K562 (cell line): ENCODE results near the gene UBLCP1. TPM values are rescaled to one million over a fixed set of nuclear protein-coding genes. Genes with fewer than 3 reads are reported as not detected.

Experiments used
- ATAC-seq: fragments of 200-7000 bp; cut with Tn5 transposase; 3 replicates; pipeline ENCODE4 v1.9.1; 2020; ENCODE audit warnings: moderate library complexity
- BruUV-seq: library from RNA; stranded (reverse); fragments of 400-500 nt; replicated peaks from 2 replicates; lab custom pipeline; 2021; lab: Mats Ljungman, UMichigan
- CTCF ChIA-PET: fragments of 300-600 bp; formaldehyde crosslinking; extraction: SDS; loops from one replicate; lab custom pipeline; 2021; ENCODE audit warnings: low intra/inter-chr PET ratio; lab: Yijun Ruan, JAX
- POLR2A ChIA-PET: fragments of 300-600, 350-650 bp; sonication (Branson Sonifier 250); formaldehyde crosslinking; extraction: SDS; loops from one replicate; lab custom pipeline; 2021; ENCODE audit warnings: antibody characterized with exemption, inconsistent platforms; lab: Yijun Ruan, JAX
- DNase-seq, 4 experiments: peaks; one replicate each; pipeline versions ENCODE4 v3.0.0 to v3.0.0-alpha.2; 2011 to 2018; ENCODE audit warnings: low spot score in 3 of 4, mixed read lengths in 3 of 4; ENCODE audit errors: extremely low read depth in 1 of 4
- FAIRE-seq: peaks from 2 replicates; lab custom pipeline; 2011; peaks lifted over from hg19 to GRCh38; lab: Jason Lieb, UNC
- H2AFZ ChIP-seq: 2 replicates; pipeline ENCODE4 v1.6.0; 2011; ENCODE audit warnings: low read depth, low read length, control low read depth, inconsistent platforms
- H3K27ac ChIP-seq: fragments of 200-600 bp; 3 replicates; pipeline ENCODE4 v1.8.0; 2011; ENCODE audit warnings: low read depth, mild to moderate bottlenecking, control low read depth, inconsistent platforms, low read length, moderate library complexity, mixed read lengths; ENCODE audit errors: extremely low read depth
- H3K27me3 ChIP-seq, 2 experiments: fragments of 300-600 bp in 1 of 2; 2 replicates in 1 of 2; 3 replicates in 1 of 2; pipeline versions ENCODE4 v1.6.0 to v1.8.0; 2011; ENCODE audit warnings: inconsistent platforms in 2 of 2, low read length in 2 of 2, mild to moderate bottlenecking in 1 of 2, mixed read lengths in 1 of 2, moderate library complexity in 1 of 2; ENCODE audit not compliant: control insufficient read depth in 2 of 2, insufficient read depth in 2 of 2
- H3K36me3 ChIP-seq: fragments of 300-600 bp; 3 replicates; pipeline ENCODE4 v1.8.0; 2011; ENCODE audit warnings: mild to moderate bottlenecking, low read length, inconsistent platforms; ENCODE audit not compliant: control insufficient read depth, insufficient read depth
- H3K4me1 ChIP-seq, 2 experiments: fragments of 200-600 bp in 1 of 2; replicated peaks in 1 of 2; 2 replicates in 1 of 2; 3 replicates in 1 of 2; pipeline versions ENCODE4 v1.5.1 to v1.8.0; 2011; ENCODE audit warnings: inconsistent platforms in 2 of 2, low read length in 2 of 2, mild to moderate bottlenecking in 1 of 2, mixed read lengths in 1 of 2, moderate library complexity in 1 of 2; ENCODE audit not compliant: control insufficient read depth in 2 of 2, insufficient read depth in 2 of 2
- H3K4me2 ChIP-seq: 2 replicates; pipeline ENCODE4 v1.6.1; 2011; ENCODE audit warnings: low read length, control low read depth, inconsistent platforms, mixed read lengths; ENCODE audit not compliant: insufficient read depth
- H3K4me3 ChIP-seq: fragments of 200-600 bp; sonication (generic), shearing (Covaris generic); 2 replicates; pipeline ENCODE4 v1.5.1; 2016; ENCODE audit warnings: control low read depth, inconsistent platforms
- H3K79me2 ChIP-seq: fragments of 200-600 bp; 3 replicates; pipeline ENCODE4 v1.8.0; 2011; ENCODE audit warnings: low read length, inconsistent platforms; ENCODE audit not compliant: control insufficient read depth, insufficient read depth
- H3K9ac ChIP-seq, 2 experiments: 2 replicates each; pipeline versions ENCODE4 v1.6.0 to v1.6.1; 2011; ENCODE audit warnings: low read depth in 2 of 2, low read length in 2 of 2, control low read depth in 1 of 2, inconsistent platforms in 1 of 2, mild to moderate bottlenecking in 1 of 2, mixed read lengths in 1 of 2; ENCODE audit not compliant: insufficient read depth in 1 of 2
- H3K9me1 ChIP-seq: one replicate; pipeline ENCODE4 v1.6.0; 2011; ENCODE audit warnings: inconsistent platforms, mild to moderate bottlenecking, low read length, moderate library complexity; ENCODE audit not compliant: control insufficient read depth, insufficient read depth
- H3K9me3 ChIP-seq: replicated peaks from 2 replicates; pipeline ENCODE4 v1.5.1; 2011; ENCODE audit warnings: low read depth, low read length, inconsistent platforms; ENCODE audit not compliant: control insufficient read depth, insufficient read depth
- H4K20me1 ChIP-seq: replicated peaks from 2 replicates; pipeline ENCODE4 v1.6.1; 2011; ENCODE audit warnings: low read length, inconsistent platforms, mixed read lengths; ENCODE audit not compliant: control insufficient read depth, insufficient read depth
- CBX3 ChIP-seq, 2 experiments: IDR thresholded peaks; 1 replicate in 1 of 2; 2 replicates in 1 of 2; pipeline ENCODE4 v1.6.1; 2012; ENCODE audit warnings: inconsistent platforms in 2 of 2, low read length in 2 of 2, borderline replicate concordance in 1 of 2, control low read depth in 1 of 2
- CXXC5 ChIP-seq: fragments of 250-450 bp; sonication (Bioruptor Pico); IDR thresholded peaks from 2 replicates; pipeline ENCODE4 v1.8.0; 2022; ENCODE audit warnings: inconsistent platforms, mild to moderate bottlenecking, moderate library complexity
- ESRRB ChIP-seq: fragments of 250-450 bp; sonication (Bioruptor Pico); IDR thresholded peaks from 2 replicates; pipeline ENCODE4 v1.5.0; 2020; ENCODE audit warnings: mild to moderate bottlenecking, moderate library complexity, borderline replicate concordance
- MTA1 ChIP-seq: fragments of 450-650 bp; IDR thresholded peaks from 2 replicates; pipeline ENCODE4 v1.6.1; 2017; ENCODE audit warnings: borderline replicate concordance
- MTA3 ChIP-seq: fragments of 450-650 bp; formaldehyde crosslinking; IDR thresholded peaks from 2 replicates; pipeline ENCODE4 v1.6.1; 2017; ENCODE audit warnings: mild to moderate bottlenecking, borderline replicate concordance
- PCBP2 ChIP-seq: fragments of 200-400 bp; formaldehyde crosslinking; IDR thresholded peaks from 2 replicates; pipeline ENCODE4 v1.6.1; 2018; ENCODE audit warnings: low read length, low read depth, mild to moderate bottlenecking, moderate library complexity; ENCODE audit not compliant: poor library complexity, severe bottlenecking
- TRIM24 ChIP-seq, 2 experiments: fragments of 450-650 bp; IDR thresholded peaks; 2 replicates each; pipeline ENCODE4 v1.6.1; 2016
- TRIM28 ChIP-seq: fragments of 450-650 bp; IDR thresholded peaks from 2 replicates; pipeline ENCODE4 v1.6.1; 2017
- USF1 ChIP-seq: sonication (generic); formaldehyde crosslinking; IDR thresholded peaks from 2 replicates; pipeline ENCODE4 v1.9.0; 2022; ENCODE audit warnings: mild to moderate bottlenecking, missing genetic modification reagents
- ZC3H8 ChIP-seq: fragments of 450-650 bp; IDR thresholded peaks from 2 replicates; pipeline ENCODE4 v1.6.1; 2017
- ZNF316 ChIP-seq: fragments of 450-650 bp; IDR thresholded peaks from 2 replicates; pipeline ENCODE4 v1.6.1; 2016
- ZNF436 ChIP-seq: fragments of 250-450, 450-650 bp; sonication (Bioruptor Pico); formaldehyde crosslinking; IDR thresholded peaks from 2 replicates; pipeline ENCODE4 v1.7.0; 2020; ENCODE audit warnings: mild to moderate bottlenecking
- ZNF766 ChIP-seq: fragments of 200-800 bp; sonication (Bioruptor generic); conservative IDR thresholded peaks from 2 replicates; pipeline ENCODE4 v1.6.1; 2016; ENCODE audit warnings: missing genetic modification characterization, missing compliant biosample characterization
- ZZZ3 ChIP-seq: fragments of 450-650 bp; IDR thresholded peaks from 2 replicates; pipeline ENCODE4 v1.6.1; 2016; ENCODE audit warnings: antibody characterized with exemption, mild to moderate bottlenecking, moderate library complexity
- WGBS: fragments of 100-300 bp; shearing (Covaris generic); methylation state at CpG from one replicate; pipeline ENCODE4 v1.1.6; 2016; ENCODE audit warnings: low coverage, mixed read lengths; ENCODE audit not compliant: insufficient coverage; ENCODE audit errors: missing lambda C conversion rate; 5-methylcytosine and 5-hydroxymethylcytosine counted together
- in situ Hi-C: fragments of 300-500 bp; cut with MboI; formaldehyde crosslinking; loops from 4 replicates; pipeline ENCODE4 v1.15.0; 2018; ENCODE audit warnings: inconsistent platforms, mixed read lengths
- intact Hi-C: fragments of 100-400 bp; cut with micrococcal nuclease; formaldehyde crosslinking; loops from 2 replicates; pipeline ENCODE4 v1.14.2; 2022
- polyA plus RNA-seq, 8 experiments: library from polyadenylated mRNA; depleted of rRNA in 4 of 8; stranded (reverse) in 5 of 8; unstranded in 3 of 8; fragments of >200 nt; fragmentation: Nextera tagmentation in 2 of 8; fragmentation: Illumina TruSeq in 1 of 8; extraction: Ambion mirVana in 2 of 8; extraction: Trizol in 1 of 8; gene quantifications; 2 replicates each; pipeline versions ENCODE4 v1.2.1 to v1.2.3, GENCODE V29; 2011 to 2014; ENCODE audit warnings: inconsistent platforms in 1 of 8, missing spikeins in 1 of 8
- total RNA-seq, 7 experiments: library from RNA; depleted of rRNA in 6 of 7; stranded (reverse); fragments of >200 nt in 6 of 7; fragmentation: Illumina TruSeq in 2 of 7; extraction: Trizol in 2 of 7; gene quantifications; 2 replicates each; pipeline versions ENCODE4 v1.2.1 to v1.2.3, GENCODE V29; 2011 to 2021; ENCODE audit warnings: low replicate concordance in 1 of 7
- TF ChIP-seq, protein P1 (sequence below): IDR thresholded peaks from 2 replicates; pipeline ENCODE4 v1.6.1; 2011; ENCODE audit warnings: borderline replicate concordance, low read depth, mild to moderate bottlenecking, moderate library complexity, low read length; ENCODE audit not compliant: insufficient read depth, poor library complexity, severe bottlenecking

UBLCP1 gene
- total and polyA plus RNA-seq, 9 of the 15 experiments (the other 6 are each of a cell fraction or from before 2014, with no cell fraction given), result 18.8 to 39.8 (median 30.2) TPM

DNA sequence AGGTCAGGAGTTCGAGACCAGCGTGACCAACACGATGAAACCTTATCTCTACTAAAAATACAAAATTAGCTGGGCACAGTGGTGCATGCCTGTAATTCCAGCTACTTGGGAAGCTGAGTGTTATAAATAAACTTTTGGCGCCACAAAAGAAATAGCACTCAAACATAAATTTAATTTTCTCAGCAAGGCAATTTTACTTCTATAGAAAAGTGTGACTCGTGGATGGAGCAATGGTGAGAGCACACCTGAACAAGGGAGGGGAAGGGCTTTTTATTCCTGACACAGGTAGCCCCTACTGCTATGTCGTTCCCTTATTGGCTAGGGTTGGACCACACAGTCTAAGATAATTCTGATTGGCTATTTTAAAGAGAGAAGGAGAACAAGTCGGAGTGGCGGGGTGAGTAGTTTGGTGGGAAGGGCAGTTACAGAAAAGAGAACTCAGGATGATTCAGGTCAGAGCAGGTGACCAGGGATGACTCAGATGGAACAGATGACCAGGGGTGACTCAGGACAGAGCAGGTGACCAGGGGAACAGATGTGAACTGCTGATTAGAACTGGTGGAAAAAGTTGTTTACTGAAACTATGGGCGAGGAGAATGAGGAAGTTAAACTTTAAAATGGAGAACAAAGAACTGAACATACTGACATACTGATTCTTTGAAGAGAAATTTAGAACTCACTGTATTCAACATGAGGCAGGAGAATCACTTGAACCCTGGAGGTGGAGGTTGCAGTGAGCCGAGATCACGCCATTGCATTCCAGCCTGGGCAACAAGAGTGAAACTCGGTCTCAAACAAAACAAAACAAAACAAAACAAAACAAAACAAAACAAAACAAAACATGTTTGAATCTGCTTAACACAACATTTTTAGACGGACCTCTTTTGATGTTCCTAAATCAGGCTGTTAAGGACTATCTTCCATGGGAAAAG is 39.1 kb downstream of the UBLCP1 start (continued):
- peak; percentile 24; the same call in 1 of the 2 replicates for TF ChIP-seq CXXC5 (CRISPR knock-in tag)

DNA sequence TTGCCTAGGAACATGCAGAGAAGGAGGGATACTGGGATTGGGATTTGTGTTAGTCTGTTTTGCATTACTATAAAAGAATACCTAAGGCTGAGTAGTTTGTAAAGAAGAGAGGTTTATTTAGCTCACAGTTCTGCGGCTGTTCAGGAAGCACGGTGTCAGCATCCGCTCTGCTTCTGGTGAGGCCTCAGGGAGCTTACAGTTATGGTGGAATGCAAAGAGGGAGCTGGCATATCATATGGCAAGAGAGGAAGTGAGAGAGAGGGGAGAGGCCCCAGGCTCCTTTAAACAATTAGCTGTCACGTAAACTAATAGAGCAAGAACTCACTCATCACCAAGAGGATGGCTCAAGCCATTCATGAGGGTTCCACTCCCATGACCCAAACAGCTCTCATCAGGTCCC is 40.2 kb downstream of the UBLCP1 start:
- Histone ChIP-seq H3K9me3 (peaks cover 10% of the 10 kb centered on the region), H3K36me3 (no peaks in the 10 kb centered on the region), H3K4me1 (no peaks in the 10 kb centered on the region), H3K4me3 (no peak overlapping the region), H3K9me1 (no peaks in the 10 kb centered on the region), H3K27me3 (peaks cover 0 to 9% of the 10 kb centered on the region in 2 experiments; a peak in 1 of 5 replicates), H3K9ac (no peak overlapping the region), H3K4me2 (no peak overlapping the region), H4K20me1 (no peaks in the 10 kb centered on the region), H3K79me2 (no peaks in the 10 kb centered on the region), H2AFZ (no peak overlapping the region), H3K27ac (no peak overlapping the region)
- intact Hi-C loops (no loop called here), in situ Hi-C loops (loop anchor here (25.0 kb wide), 1 partner anchor 591 kb away; no protein-coding TSS in a partner anchor)
- ATAC-seq (no peak), FAIRE-seq (no peak), DNase-seq (no peak)
- TF ChIP-seq ZZZ3 (no peak), ZNF316 (peak; percentile 52), ZNF436 (CRISPR knock-in tag) (no peak), TRIM24 (IDR thresholded peaks at IDR 0.05) (peak; percentile 27 to 73; a peak in 2 of 4 replicates), PCBP2 (no peak), USF1 (CRISPR knock-in tag) (no peak), ZC3H8 (no peak), CBX3 (IDR thresholded peaks at IDR 0.05; ENCODE audit: borderline replicate concordance in 1 of 2, low read length in 2 of 2) (peak in 1 of 2 experiments; percentile 54; a peak in 1 of 3 replicates), ZNF766 (peak; percentile 99), MTA3 (no peak), ESRRB (CRISPR knock-in tag) (no peak), TRIM28 (peak; percentile 78; the same call in 1 of the 2 replicates), MTA1 (no peak)
- TF ChIP-seq, protein P1, sequence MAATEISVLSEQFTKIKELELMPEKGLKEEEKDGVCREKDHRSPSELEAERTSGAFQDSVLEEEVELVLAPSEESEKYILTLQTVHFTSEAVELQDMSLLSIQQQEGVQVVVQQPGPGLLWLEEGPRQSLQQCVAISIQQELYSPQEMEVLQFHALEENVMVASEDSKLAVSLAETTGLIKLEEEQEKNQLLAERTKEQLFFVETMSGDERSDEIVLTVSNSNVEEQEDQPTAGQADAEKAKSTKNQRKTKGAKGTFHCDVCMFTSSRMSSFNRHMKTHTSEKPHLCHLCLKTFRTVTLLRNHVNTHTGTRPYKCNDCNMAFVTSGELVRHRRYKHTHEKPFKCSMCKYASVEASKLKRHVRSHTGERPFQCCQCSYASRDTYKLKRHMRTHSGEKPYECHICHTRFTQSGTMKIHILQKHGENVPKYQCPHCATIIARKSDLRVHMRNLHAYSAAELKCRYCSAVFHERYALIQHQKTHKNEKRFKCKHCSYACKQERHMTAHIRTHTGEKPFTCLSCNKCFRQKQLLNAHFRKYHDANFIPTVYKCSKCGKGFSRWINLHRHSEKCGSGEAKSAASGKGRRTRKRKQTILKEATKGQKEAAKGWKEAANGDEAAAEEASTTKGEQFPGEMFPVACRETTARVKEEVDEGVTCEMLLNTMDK, result no peak
- ChIA-PET CTCF (no interaction called here), POLR2A (no interaction called here)
- BruUV-seq, result no TSS peak
- WGBS, result 58% methylated on average over 4 of the region's 4 CpGs
